ENCODE measurements around the gene UBXN6. TPM values are rescaled to one million over a fixed set of nuclear protein-coding genes. Genes with fewer than 3 reads are reported as not detected.

The UBXN6 gene
- total RNA-seq, 2 donors from 2014 or later, result 31.2 to 36.9 TPM

DNA sequence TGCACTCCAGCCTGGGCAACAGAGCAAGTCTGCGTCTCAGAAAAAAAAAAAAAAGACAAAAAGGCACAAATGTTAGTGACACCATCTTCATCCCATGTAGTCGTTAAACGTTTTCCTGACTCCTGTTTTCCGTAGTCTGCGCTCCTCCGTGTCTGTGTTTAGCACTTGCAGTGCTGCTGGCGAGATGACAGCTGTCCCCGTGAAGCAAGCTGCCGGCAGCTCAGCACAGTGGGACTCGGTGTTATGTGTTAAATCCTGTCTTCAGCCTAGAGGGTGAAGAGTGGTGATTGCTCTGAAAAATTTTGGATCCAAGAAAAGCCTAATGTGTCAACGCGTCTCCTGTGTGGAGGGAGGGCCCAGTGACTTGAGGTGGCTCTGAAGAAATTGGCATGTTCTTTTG lies 18.4 kb downstream of the UBXN6 start:
- H3K27ac ChIP-seq (ENCODE audit: low read depth, low read length), result no peak overlapping the region
- WGBS, 2 experiments (ENCODE audit: insufficient coverage in 1 of 2, insufficient read length in 1 of 2), result 93 to 98% methylated on average over 12 of the region's 12 CpGs
- DNase-seq, result no peak
- H3K9me3 Mint-ChIP-seq, result no peaks in the 10 kb centered on the region
- peaks cover 53% of the 10 kb centered on the region for H3K36me3 ChIP-seq (ENCODE audit: control insufficient read depth, insufficient read depth, low read length)
- TF ChIP-seq, protein P1, sequence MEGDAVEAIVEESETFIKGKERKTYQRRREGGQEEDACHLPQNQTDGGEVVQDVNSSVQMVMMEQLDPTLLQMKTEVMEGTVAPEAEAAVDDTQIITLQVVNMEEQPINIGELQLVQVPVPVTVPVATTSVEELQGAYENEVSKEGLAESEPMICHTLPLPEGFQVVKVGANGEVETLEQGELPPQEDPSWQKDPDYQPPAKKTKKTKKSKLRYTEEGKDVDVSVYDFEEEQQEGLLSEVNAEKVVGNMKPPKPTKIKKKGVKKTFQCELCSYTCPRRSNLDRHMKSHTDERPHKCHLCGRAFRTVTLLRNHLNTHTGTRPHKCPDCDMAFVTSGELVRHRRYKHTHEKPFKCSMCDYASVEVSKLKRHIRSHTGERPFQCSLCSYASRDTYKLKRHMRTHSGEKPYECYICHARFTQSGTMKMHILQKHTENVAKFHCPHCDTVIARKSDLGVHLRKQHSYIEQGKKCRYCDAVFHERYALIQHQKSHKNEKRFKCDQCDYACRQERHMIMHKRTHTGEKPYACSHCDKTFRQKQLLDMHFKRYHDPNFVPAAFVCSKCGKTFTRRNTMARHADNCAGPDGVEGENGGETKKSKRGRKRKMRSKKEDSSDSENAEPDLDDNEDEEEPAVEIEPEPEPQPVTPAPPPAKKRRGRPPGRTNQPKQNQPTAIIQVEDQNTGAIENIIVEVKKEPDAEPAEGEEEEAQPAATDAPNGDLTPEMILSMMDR (conservative IDR thresholded peaks at IDR 0.05), result no peak
- H3K9me3 ChIP-seq (ENCODE audit: control insufficient read depth, low read length), result peaks cover 5% of the 10 kb centered on the region
- no peaks in the 10 kb centered on the region for H3K4me1 Mint-ChIP-seq
- H3K27me3 ChIP-seq (ENCODE audit: control insufficient read depth, insufficient read depth, low read length, poor library complexity, severe bottlenecking), result no peaks in the 10 kb centered on the region
- H3K27me3 Mint-ChIP-seq (ENCODE audit: insufficient read depth), result no peaks in the 10 kb centered on the region
- no peak overlapping the region for H3K9ac ChIP-seq (ENCODE audit: extremely low read depth, low read length, poor library complexity, severe bottlenecking)
- H3K4me1 ChIP-seq (ENCODE audit: control insufficient read depth, insufficient read depth, low read length), result no peaks in the 10 kb centered on the region
- H3K27ac Mint-ChIP-seq, result peak overlapping the region; percentile 28
- no peak overlapping the region for H3K4me3 ChIP-seq (ENCODE audit: low read length)
- peaks cover 57% of the 10 kb centered on the region for H3K36me3 Mint-ChIP-seq (ENCODE audit: low read depth)
- H3K4me3 Mint-ChIP-seq, result no peak overlapping the region

DNA sequence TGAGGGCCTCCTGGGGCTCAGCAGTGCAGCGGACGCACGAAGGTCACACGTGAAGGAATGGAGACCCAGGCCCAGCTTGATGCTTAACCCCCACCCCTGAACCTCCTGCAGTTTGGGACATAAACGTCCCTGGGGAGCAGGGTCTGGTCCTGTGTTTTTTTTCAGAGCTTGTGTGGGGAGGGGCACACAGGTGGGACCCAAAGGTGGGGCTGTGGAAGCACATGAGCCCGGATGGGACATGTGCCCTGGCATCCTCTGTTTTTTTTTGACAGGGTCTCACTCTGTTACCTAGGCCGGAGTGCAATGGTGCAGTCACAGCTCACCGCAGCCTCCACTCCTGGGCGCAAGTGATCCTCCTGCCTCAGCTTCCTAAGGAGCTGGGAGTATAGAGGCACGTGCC lies 20.5 kb downstream of the UBXN6 start:
- 91 to 92% methylated on average over 8 to 10 of the region's 10 CpGs for WGBS, 2 experiments (ENCODE audit: insufficient coverage in 1 of 2, insufficient read length in 1 of 2)
- DNase-seq, result no peak
- Mint-ChIP-seq H3K27ac (no peak overlapping the region), H3K27me3 (ENCODE audit: insufficient read depth) (no peaks in the 10 kb centered on the region), H3K4me3 (no peak overlapping the region), H3K36me3 (ENCODE audit: low read depth) (peaks cover 74% of the 10 kb centered on the region), H3K9me3 (no peaks in the 10 kb centered on the region), H3K4me1 (no peaks in the 10 kb centered on the region)
- Histone ChIP-seq H3K27ac (ENCODE audit: low read depth, low read length) (no peak overlapping the region), H3K9me3 (ENCODE audit: control insufficient read depth, low read length) (peaks cover 5% of the 10 kb centered on the region), H3K9ac (ENCODE audit: extremely low read depth, low read length, poor library complexity, severe bottlenecking) (no peak overlapping the region), H3K36me3 (ENCODE audit: control insufficient read depth, insufficient read depth, low read length) (peaks cover 69% of the 10 kb centered on the region), H3K27me3 (ENCODE audit: control insufficient read depth, insufficient read depth, low read length, poor library complexity, severe bottlenecking) (no peaks in the 10 kb centered on the region), H3K4me3 (ENCODE audit: low read length) (no peak overlapping the region), H3K4me1 (ENCODE audit: control insufficient read depth, insufficient read depth, low read length) (no peaks in the 10 kb centered on the region)
- TF ChIP-seq, protein P1 (conservative IDR thresholded peaks at IDR 0.05), result no peak

DNA sequence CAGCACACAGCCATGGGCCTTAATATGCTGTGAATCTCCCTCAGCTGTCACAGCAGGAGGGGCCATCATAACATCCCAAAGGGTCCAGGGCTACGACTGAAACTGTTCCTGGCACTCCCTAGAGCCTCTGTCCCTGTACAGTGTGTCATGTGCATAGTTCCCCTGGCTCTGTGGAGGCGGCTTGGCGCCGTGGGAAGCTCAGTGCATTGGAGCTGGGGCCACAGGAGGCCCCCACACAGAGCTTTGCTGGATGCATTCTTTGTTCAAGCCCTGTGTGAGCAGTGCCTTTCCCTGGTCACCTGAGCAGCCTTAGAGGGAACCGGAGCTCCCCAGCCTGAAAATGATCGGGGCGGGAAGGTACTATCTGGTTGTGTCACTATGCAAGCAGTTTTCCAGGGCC lies 21.4 kb downstream of the UBXN6 start:
- Histone ChIP-seq H3K4me3 (ENCODE audit: low read length) (no peak overlapping the region), H3K4me1 (ENCODE audit: control insufficient read depth, insufficient read depth, low read length) (no peaks in the 10 kb centered on the region), H3K36me3 (ENCODE audit: control insufficient read depth, insufficient read depth, low read length) (peaks cover 75% of the 10 kb centered on the region), H3K9me3 (ENCODE audit: control insufficient read depth, low read length) (peaks cover 5% of the 10 kb centered on the region), H3K27ac (ENCODE audit: low read depth, low read length) (no peak overlapping the region), H3K27me3 (ENCODE audit: control insufficient read depth, insufficient read depth, low read length, poor library complexity, severe bottlenecking) (no peaks in the 10 kb centered on the region), H3K9ac (ENCODE audit: extremely low read depth, low read length, poor library complexity, severe bottlenecking) (no peak overlapping the region)
- Mint-ChIP-seq H3K27ac (no peak overlapping the region), H3K4me3 (no peak overlapping the region), H3K4me1 (no peaks in the 10 kb centered on the region), H3K36me3 (ENCODE audit: low read depth) (peaks cover 79% of the 10 kb centered on the region), H3K9me3 (no peaks in the 10 kb centered on the region), H3K27me3 (ENCODE audit: insufficient read depth) (no peaks in the 10 kb centered on the region)
- WGBS, 2 experiments (ENCODE audit: insufficient coverage in 1 of 2, insufficient read length in 1 of 2), result 95% methylated on average over 7 of the region's 7 CpGs
- TF ChIP-seq, protein P1 (conservative IDR thresholded peaks at IDR 0.05), result no peak
- peak; percentile 42 for DNase-seq
